ENCODE measurements around the gene FBXW8. TPM values are rescaled to one million over a fixed set of nuclear protein-coding genes. Genes with fewer than 3 reads are reported as not detected.

The FBXW8 gene
- total RNA-seq, 2 donors from 2014 or later = 12.6 to 25.0 TPM

DNA sequence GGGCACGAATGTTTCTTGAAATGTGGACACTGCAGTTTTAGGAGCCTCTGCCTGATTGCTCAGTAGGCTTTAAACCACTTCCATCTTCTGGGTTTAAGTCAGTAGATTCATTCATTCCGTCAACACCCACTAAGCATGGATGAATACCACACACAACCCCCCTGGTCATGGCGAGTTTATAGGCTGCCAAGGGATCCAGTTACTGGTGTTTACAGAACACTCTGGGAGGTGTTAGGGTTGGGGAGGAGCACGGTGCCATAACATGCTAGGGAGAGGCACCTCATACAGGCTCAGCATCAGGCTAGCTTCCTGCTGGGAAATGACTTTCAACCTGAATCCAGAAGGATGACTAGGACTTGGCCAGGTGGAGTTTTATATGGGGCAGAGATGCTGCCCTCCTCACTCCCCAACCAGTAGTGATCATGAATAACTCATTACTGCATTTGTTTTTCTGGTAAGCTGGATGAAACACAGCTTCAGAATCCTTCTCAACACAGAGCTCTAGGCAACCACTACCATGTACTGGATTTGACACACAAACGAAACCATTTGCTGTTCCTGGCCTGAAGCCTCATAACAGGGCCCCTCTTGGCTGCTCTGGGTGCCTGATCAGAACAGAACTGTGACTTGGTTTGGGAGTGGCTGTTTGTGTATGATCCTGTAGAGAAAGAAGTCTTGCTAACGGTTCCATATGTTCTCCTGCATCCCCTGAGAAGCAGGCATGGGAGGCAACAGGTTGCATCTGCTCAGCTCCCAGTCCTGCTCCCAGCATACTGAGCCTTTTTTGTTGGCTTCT, 47.9 kb downstream of the FBXW8 start:
- Histone ChIP-seq H3K9me3 (no peaks in the 10 kb centered on the region), H3K27me3 (replicated peaks; ENCODE audit: insufficient read depth) (no peaks in the 10 kb centered on the region), H3K36me3 (peaks cover 3% of the 10 kb centered on the region), H3K27ac (no peak overlapping the region), H3K4me1 (ENCODE audit: control insufficient read depth in 1 of 2, low read depth in 2 of 2) (peaks cover 0 to 12% of the 10 kb centered on the region in 2 donors), H3K4me3 (no peak overlapping the region)
- DNase-seq (ENCODE audit: low spot score) = no peak
- TF ChIP-seq, protein P1, sequence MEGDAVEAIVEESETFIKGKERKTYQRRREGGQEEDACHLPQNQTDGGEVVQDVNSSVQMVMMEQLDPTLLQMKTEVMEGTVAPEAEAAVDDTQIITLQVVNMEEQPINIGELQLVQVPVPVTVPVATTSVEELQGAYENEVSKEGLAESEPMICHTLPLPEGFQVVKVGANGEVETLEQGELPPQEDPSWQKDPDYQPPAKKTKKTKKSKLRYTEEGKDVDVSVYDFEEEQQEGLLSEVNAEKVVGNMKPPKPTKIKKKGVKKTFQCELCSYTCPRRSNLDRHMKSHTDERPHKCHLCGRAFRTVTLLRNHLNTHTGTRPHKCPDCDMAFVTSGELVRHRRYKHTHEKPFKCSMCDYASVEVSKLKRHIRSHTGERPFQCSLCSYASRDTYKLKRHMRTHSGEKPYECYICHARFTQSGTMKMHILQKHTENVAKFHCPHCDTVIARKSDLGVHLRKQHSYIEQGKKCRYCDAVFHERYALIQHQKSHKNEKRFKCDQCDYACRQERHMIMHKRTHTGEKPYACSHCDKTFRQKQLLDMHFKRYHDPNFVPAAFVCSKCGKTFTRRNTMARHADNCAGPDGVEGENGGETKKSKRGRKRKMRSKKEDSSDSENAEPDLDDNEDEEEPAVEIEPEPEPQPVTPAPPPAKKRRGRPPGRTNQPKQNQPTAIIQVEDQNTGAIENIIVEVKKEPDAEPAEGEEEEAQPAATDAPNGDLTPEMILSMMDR (IDR thresholded peaks at IDR 0.05) = no peak
- no peak for ATAC-seq (ENCODE audit: insufficient number of reproducible peaks, low FRiP score, low read depth)

- H3K27me3 ChIP-seq (replicated peaks; ENCODE audit: insufficient read depth) = no peaks in the 10 kb centered on the region
- H3K4me1 ChIP-seq (ENCODE audit: control insufficient read depth in 1 of 2, low read depth in 2 of 2) = peaks cover 0 to 12% of the 10 kb centered on the region in 2 donors
- DNase-seq (ENCODE audit: low spot score) (no peak), ATAC-seq (ENCODE audit: insufficient number of reproducible peaks, low FRiP score, low read depth) (no peak)
- H3K9me3 ChIP-seq = no peaks in the 10 kb centered on the region
- H3K36me3 ChIP-seq = peaks cover 3% of the 10 kb centered on the region
- no peak overlapping the region for H3K27ac ChIP-seq
- no peak overlapping the region for H3K4me3 ChIP-seq
- TF ChIP-seq, protein P1 (IDR thresholded peaks at IDR 0.05) = no peak
Observed at GRCh38 chr12:116959198-116959460, 48.4 kb downstream of the FBXW8 start.

DNA sequence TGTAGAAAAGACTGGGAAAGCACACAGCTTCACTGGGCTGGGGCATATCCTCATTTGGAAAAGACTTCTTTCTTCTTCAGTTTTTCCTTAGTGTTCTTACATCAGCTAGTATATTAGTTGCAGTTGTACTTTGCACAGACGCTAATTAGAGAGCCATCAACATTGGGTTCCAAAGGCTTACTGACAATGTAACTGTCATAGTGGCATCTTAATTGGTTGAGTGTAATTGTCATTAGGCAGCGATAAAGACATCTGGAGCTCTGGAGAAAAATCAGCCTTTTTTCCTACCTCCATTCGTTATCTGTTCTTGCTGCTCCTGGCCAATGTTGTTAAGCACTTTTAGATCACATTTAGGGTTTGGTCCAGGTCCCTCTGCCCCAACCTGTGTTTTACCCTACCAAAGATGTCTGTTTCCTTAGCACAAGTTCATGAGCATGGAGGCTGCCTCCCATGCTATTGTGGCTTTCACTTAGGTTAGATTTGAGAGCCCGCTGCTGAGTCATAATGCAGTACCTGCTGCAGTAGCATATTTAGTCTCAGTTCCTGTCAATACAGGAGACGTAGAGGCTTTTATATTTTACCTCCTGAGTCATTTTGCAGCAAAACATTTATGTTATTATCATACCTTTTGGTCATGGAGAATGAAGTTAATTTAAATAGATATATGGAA, 49.2 kb downstream of the FBXW8 start:
- ATAC-seq (ENCODE audit: insufficient number of reproducible peaks, low FRiP score, low read depth) (no peak), DNase-seq (ENCODE audit: low spot score) (no peak)
- no peak overlapping the region for H3K4me3 ChIP-seq
- peaks cover 3% of the 10 kb centered on the region for H3K36me3 ChIP-seq
- H3K4me1 ChIP-seq (ENCODE audit: control insufficient read depth in 1 of 2, low read depth in 2 of 2) = peaks cover 0 to 8% of the 10 kb centered on the region in 2 donors
- no peak overlapping the region for H3K27ac ChIP-seq
- no peaks in the 10 kb centered on the region for H3K9me3 ChIP-seq
- TF ChIP-seq, protein P1 (IDR thresholded peaks at IDR 0.05) = no peak
- H3K27me3 ChIP-seq (replicated peaks; ENCODE audit: insufficient read depth) = no peaks in the 10 kb centered on the region

DNA sequence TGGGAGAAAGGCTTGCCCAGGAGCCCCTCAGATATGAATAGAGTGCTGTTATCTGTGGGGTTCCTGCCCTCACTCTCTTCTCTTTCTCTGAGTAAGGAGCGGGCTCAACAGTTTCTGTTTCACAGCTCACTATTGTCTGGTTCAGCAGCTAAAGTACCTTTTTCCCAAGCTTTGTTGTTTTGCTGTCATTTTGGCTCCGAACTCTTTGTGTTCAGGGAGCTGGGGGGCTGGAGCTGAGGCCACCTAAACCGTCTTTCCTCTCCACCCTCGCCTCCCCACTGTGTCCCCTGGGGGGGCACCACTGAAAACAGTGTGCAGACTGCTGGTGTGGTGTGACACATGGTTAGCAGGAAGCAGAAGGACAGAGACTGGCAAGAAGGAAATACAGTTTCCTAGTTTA, 51.4 kb downstream of the FBXW8 start:
- H3K4me3 ChIP-seq = no peak overlapping the region
- H3K27me3 ChIP-seq (replicated peaks; ENCODE audit: insufficient read depth) = no peaks in the 10 kb centered on the region
- DNase-seq (ENCODE audit: low spot score) (no peak), ATAC-seq (ENCODE audit: insufficient number of reproducible peaks, low FRiP score, low read depth) (no peak)
- H3K27ac ChIP-seq = no peak overlapping the region
- no peaks in the 10 kb centered on the region for H3K9me3 ChIP-seq
- H3K4me1 ChIP-seq (ENCODE audit: control insufficient read depth in 1 of 2, low read depth in 2 of 2) = no peaks in the 10 kb centered on the region
- TF ChIP-seq, protein P1 (IDR thresholded peaks at IDR 0.05) = no peak
- peaks cover 10% of the 10 kb centered on the region for H3K36me3 ChIP-seq

- no peak overlapping the region for H3K4me3 ChIP-seq
- TF ChIP-seq, protein P1 (IDR thresholded peaks at IDR 0.05) = no peak
- no peak for DNase-seq (ENCODE audit: low spot score)
Observed at GRCh38 chr12:116962783-116963356, 52.1 kb downstream of the FBXW8 start.

More at GRCh38 chr12:116962783-116963356, 52.1 kb downstream of the FBXW8 start:
- H3K27ac ChIP-seq = no peak overlapping the region
- peaks cover 10% of the 10 kb centered on the region for H3K36me3 ChIP-seq
- no peaks in the 10 kb centered on the region for H3K27me3 ChIP-seq (replicated peaks; ENCODE audit: insufficient read depth)
- ATAC-seq (ENCODE audit: insufficient number of reproducible peaks, low FRiP score, low read depth) = no peak
- no peaks in the 10 kb centered on the region for H3K9me3 ChIP-seq
- H3K4me1 ChIP-seq (ENCODE audit: control insufficient read depth in 1 of 2, low read depth in 2 of 2) = no peaks in the 10 kb centered on the region

Measured in thoracic aorta (tissue), 2 donors.